ENCODE measurements around the gene MRPL16.

The MRPL16 gene

GRCh38 chr11:59842316-59842715, 31.7 kb upstream of the MRPL16 start:
- TF ChIP-seq USF1 (IDR thresholded peaks at IDR 0.05) (no peak), NFIC (IDR thresholded peaks at IDR 0.05) (peak; percentile 78), RAD21 (IDR thresholded peaks at IDR 0.05; ENCODE audit: low read depth) (no peak)

GRCh38 chr11:59841514-59841913, 30.9 kb upstream of the MRPL16 start:
- no peak for TF ChIP-seq FOXM1 (IDR thresholded peaks at IDR 0.05; ENCODE audit: borderline replicate concordance, low read depth)
- TF ChIP-seq EP300 (IDR thresholded peaks at IDR 0.05; ENCODE audit: borderline replicate concordance) = no peak
- no peak for TF ChIP-seq TEAD4 (IDR thresholded peaks at IDR 0.05)
- TF ChIP-seq RAD21 (IDR thresholded peaks at IDR 0.05; ENCODE audit: low read depth) = no peak
- no peak for TF ChIP-seq REST (IDR thresholded peaks at IDR 0.05; ENCODE audit: low read depth)
- no peak for TF ChIP-seq NFIC (IDR thresholded peaks at IDR 0.05)

- TF ChIP-seq CEBPB (IDR thresholded peaks at IDR 0.05) (no peak), EP300 (IDR thresholded peaks at IDR 0.05; ENCODE audit: borderline replicate concordance) (no peak), RAD21 (IDR thresholded peaks at IDR 0.05; ENCODE audit: low read depth) (no peak), MAX (IDR thresholded peaks at IDR 0.05) (no peak), YY1 (IDR thresholded peaks at IDR 0.05; ENCODE audit: low read depth) (no peak)
Observed at GRCh38 chr11:59839615-59840014, 29.0 kb upstream of the MRPL16 start.

GRCh38 chr11:59833602-59834001, 23.0 kb upstream of the MRPL16 start:
- TF ChIP-seq CEBPB (IDR thresholded peaks at IDR 0.05) (no peak), MAX (IDR thresholded peaks at IDR 0.05) (no peak), TCF12 (IDR thresholded peaks at IDR 0.05; ENCODE audit: low read depth) (no peak), FOXM1 (IDR thresholded peaks at IDR 0.05; ENCODE audit: borderline replicate concordance, low read depth) (no peak), REST (IDR thresholded peaks at IDR 0.05; ENCODE audit: low read depth) (no peak), USF1 (IDR thresholded peaks at IDR 0.05) (no peak)

- no peak for TF ChIP-seq MAX (IDR thresholded peaks at IDR 0.05)
- no peak for TF ChIP-seq RAD21 (IDR thresholded peaks at IDR 0.05; ENCODE audit: low read depth)
- no peak for TF ChIP-seq TCF12 (IDR thresholded peaks at IDR 0.05; ENCODE audit: low read depth)
- no peak for TF ChIP-seq TEAD4 (IDR thresholded peaks at IDR 0.05)
- no peak for TF ChIP-seq EGR1 (IDR thresholded peaks at IDR 0.05)
- no peak for TF ChIP-seq EP300 (IDR thresholded peaks at IDR 0.05; ENCODE audit: borderline replicate concordance)
- TF ChIP-seq USF1 (IDR thresholded peaks at IDR 0.05) = no peak
- TF ChIP-seq TAF1 (IDR thresholded peaks at IDR 0.05; ENCODE audit: low read depth) = no peak
- TF ChIP-seq YY1 (IDR thresholded peaks at IDR 0.05; ENCODE audit: low read depth) = no peak
- no peak for TF ChIP-seq CEBPB (IDR thresholded peaks at IDR 0.05)
- TF ChIP-seq CREB1 (IDR thresholded peaks at IDR 0.05; ENCODE audit: low read depth) = no peak
- TF ChIP-seq FOXM1 (IDR thresholded peaks at IDR 0.05; ENCODE audit: borderline replicate concordance, low read depth) = no peak
- TF ChIP-seq REST (IDR thresholded peaks at IDR 0.05; ENCODE audit: low read depth) = no peak
- TF ChIP-seq NFIC (IDR thresholded peaks at IDR 0.05) = no peak
- no peak for TF ChIP-seq ZBTB7A (IDR thresholded peaks at IDR 0.05; ENCODE audit: low read depth)
Observed at GRCh38 chr11:59829358-59829757, 18.8 kb upstream of the MRPL16 start.

Data from Ishikawa (cell line).